H9 (cell line): ENCODE results near the gene FGR. TPM values are rescaled to one million over a fixed set of nuclear protein-coding genes. Genes with fewer than 3 reads are reported as not detected.

Source experiments
- DNase-seq: peaks from one replicate; pipeline ENCODE4 v3.0.0-alpha.2; 2017
- H2AFZ ChIP-seq: one replicate; pipeline ENCODE4 v1.6.1; 2013; ENCODE audit warnings: mild to moderate bottlenecking, low read length, control low read depth, moderate library complexity
- H2AK5ac ChIP-seq: 2 replicates; pipeline ENCODE4 v1.6.1; 2013; ENCODE audit warnings: low read length, control low read depth, mixed read lengths; ENCODE audit not compliant: insufficient read length
- H2BK120ac ChIP-seq: one replicate; pipeline ENCODE4 v1.6.1; 2013; ENCODE audit warnings: low read depth, mild to moderate bottlenecking, low read length, control low read depth, inconsistent platforms; ENCODE audit not compliant: poor library complexity, severe bottlenecking
- H2BK12ac ChIP-seq: 2 replicates; pipeline ENCODE4 v1.6.1; 2013; ENCODE audit warnings: low read length, control low read depth, mixed read lengths, low read depth; ENCODE audit not compliant: insufficient read length
- H2BK15ac ChIP-seq: 2 replicates; pipeline ENCODE4 v1.6.1; 2013; ENCODE audit warnings: low read depth, low read length, control low read depth
- H2BK20ac ChIP-seq: one replicate; pipeline ENCODE4 v1.6.1; 2013; ENCODE audit warnings: low read depth, mild to moderate bottlenecking, low read length, control low read depth, inconsistent platforms; ENCODE audit not compliant: poor library complexity, severe bottlenecking
- H2BK5ac ChIP-seq: 2 replicates; pipeline ENCODE4 v1.6.1; 2013; ENCODE audit warnings: low read length, control low read depth, mixed read lengths; ENCODE audit not compliant: insufficient read length
- H3K14ac ChIP-seq: 2 replicates; pipeline ENCODE4 v1.6.1; 2013; ENCODE audit warnings: low read length, control low read depth; ENCODE audit not compliant: insufficient read depth
- H3K18ac ChIP-seq: 2 replicates; pipeline ENCODE4 v1.6.1; 2013; ENCODE audit warnings: low read depth, mild to moderate bottlenecking, mixed read lengths, low read length, control low read depth; ENCODE audit not compliant: insufficient read length
- H3K23ac ChIP-seq: 2 replicates; pipeline ENCODE4 v1.6.1; 2013; ENCODE audit warnings: low read length, control low read depth, mixed read lengths, low read depth; ENCODE audit not compliant: insufficient read length
- H3K23me2 ChIP-seq: 2 replicates; pipeline ENCODE4 v1.6.1; 2013; ENCODE audit warnings: low read depth, mild to moderate bottlenecking, mixed read lengths, low read length, control low read depth; ENCODE audit not compliant: insufficient read length, poor library complexity, severe bottlenecking
- H3K27ac ChIP-seq: 2 replicates; pipeline ENCODE4 v1.5.1; 2013; ENCODE audit warnings: low read length, control low read depth, mixed read lengths, low read depth; ENCODE audit not compliant: insufficient read length
- H3K27me3 ChIP-seq: 2 replicates; pipeline ENCODE4 v1.6.1; 2013; ENCODE audit warnings: low read length, control low read depth, inconsistent platforms; ENCODE audit not compliant: insufficient read depth
- H3K4ac ChIP-seq: 2 replicates; pipeline ENCODE4 v1.6.1; 2013; ENCODE audit warnings: low read depth, mild to moderate bottlenecking, control low read depth, inconsistent platforms, low read length, moderate library complexity
- H3K4me1 ChIP-seq: 2 replicates; pipeline ENCODE4 v1.6.1; 2013; ENCODE audit warnings: low read length, control low read depth, inconsistent platforms; ENCODE audit not compliant: insufficient read depth
- H3K4me2 ChIP-seq: 2 replicates; pipeline ENCODE4 v1.6.1; 2013; ENCODE audit warnings: low read length, control low read depth, mixed read lengths; ENCODE audit not compliant: insufficient read length, insufficient read depth
- H3K56ac ChIP-seq: 2 replicates; pipeline ENCODE4 v1.6.1; 2013; ENCODE audit warnings: low read depth, mild to moderate bottlenecking, mixed read lengths, low read length, control low read depth; ENCODE audit not compliant: insufficient read length
- H3K79me1 ChIP-seq: 2 replicates; pipeline ENCODE4 v1.6.1; 2013; ENCODE audit warnings: low read depth, mild to moderate bottlenecking, moderate library complexity, low read length, control low read depth, inconsistent platforms; ENCODE audit not compliant: insufficient read depth, poor library complexity, severe bottlenecking
- H3K79me2 ChIP-seq: 2 replicates; pipeline ENCODE4 v1.6.1; 2013; ENCODE audit warnings: low read length, control low read depth, inconsistent platforms; ENCODE audit not compliant: insufficient read depth
- H3K9ac ChIP-seq: 2 replicates; pipeline ENCODE4 v1.6.1; 2013; ENCODE audit warnings: low read length, control low read depth, mixed read lengths; ENCODE audit not compliant: insufficient read length; ENCODE audit errors: extremely low read depth
- H3K9me3 ChIP-seq: one replicate; pipeline ENCODE4 v1.6.1; 2013; ENCODE audit warnings: low read depth, low read length, inconsistent platforms; ENCODE audit not compliant: control insufficient read depth
- H3T11ph ChIP-seq: one replicate; pipeline ENCODE4 v1.6.1; 2013; ENCODE audit warnings: mild to moderate bottlenecking, low read length, control low read depth, inconsistent platforms
- H4K20me1 ChIP-seq: one replicate; pipeline ENCODE4 v1.6.1; 2013; ENCODE audit not compliant: control insufficient read depth, insufficient read length, insufficient read depth
- H4K5ac ChIP-seq: 2 replicates; pipeline ENCODE4 v1.6.1; 2013; ENCODE audit warnings: low read depth, mild to moderate bottlenecking, mixed read lengths, low read length, control low read depth; ENCODE audit not compliant: insufficient read length
- H4K8ac ChIP-seq: replicated peaks from 2 replicates; pipeline ENCODE4 v1.6.1; 2013; ENCODE audit warnings: low read length, control low read depth, mixed read lengths, low read depth; ENCODE audit not compliant: insufficient read length
- H4K91ac ChIP-seq: 2 replicates; pipeline ENCODE4 v1.6.1; 2013; ENCODE audit warnings: low read depth, mild to moderate bottlenecking, moderate library complexity, mixed read lengths, low read length, control low read depth; ENCODE audit not compliant: insufficient read length
- H3K27ac Mint-ChIP-seq, 3 experiments: 2 replicates in 2 of 3; 3 replicates in 1 of 3; pipeline ENCODE4 v1.8.0; 2020 to 2021; ENCODE audit warnings: mixed read lengths in 3 of 3, mild to moderate bottlenecking in 1 of 3, moderate library complexity in 1 of 3
- H3K27me3 Mint-ChIP-seq: 2 replicates; pipeline ENCODE4 v1.8.0; 2021; ENCODE audit warnings: low read depth, mild to moderate bottlenecking, moderate library complexity, mixed read lengths
- H3K36me3 Mint-ChIP-seq, 3 experiments: 2 replicates in 2 of 3; 3 replicates in 1 of 3; pipeline ENCODE4 v1.8.0; 2020 to 2021; ENCODE audit warnings: low read depth in 3 of 3, mixed read lengths in 3 of 3; ENCODE audit not compliant: insufficient read depth in 1 of 3
- H3K4me1 Mint-ChIP-seq, 2 experiments: 2 replicates each; pipeline ENCODE4 v1.8.0; 2020; ENCODE audit warnings: mixed read lengths in 2 of 2
- H3K4me3 Mint-ChIP-seq, 2 experiments: 2 replicates in 1 of 2; 3 replicates in 1 of 2; pipeline ENCODE4 v1.8.0; 2020 to 2021; ENCODE audit warnings: mild to moderate bottlenecking in 2 of 2, mixed read lengths in 2 of 2, moderate library complexity in 1 of 2
- H3K9me3 Mint-ChIP-seq, 2 experiments: 2 replicates in 1 of 2; 3 replicates in 1 of 2; pipeline ENCODE4 v1.8.0; 2020; ENCODE audit warnings: mild to moderate bottlenecking in 2 of 2, mixed read lengths in 2 of 2, moderate library complexity in 1 of 2
- WGBS: extraction: QIAGEN DNeasy Blood & Tissue Kit; methylation state at CpG from one replicate; pipeline ENCODE4 v1.1.7; 2013; ENCODE audit warnings: missing lambda C conversion rate, low lambda C conversion rate, mixed read lengths; ENCODE audit not compliant: insufficient read length; ENCODE audit errors: extremely low coverage; 5-methylcytosine and 5-hydroxymethylcytosine counted together
- total RNA-seq: library from RNA; stranded (reverse); gene quantifications from 2 replicates; pipeline ENCODE4 v1.2.1, GENCODE V29; 2021
- TF ChIP-seq, protein P1 (sequence below): fragments of 200-600 bp; sonication (generic); conservative IDR thresholded peaks from 3 replicates; pipeline ENCODE4 v1.8.0; 2021; ENCODE audit warnings: antibody characterized with exemption, mild to moderate bottlenecking

FGR gene
- total RNA-seq, 1 experiment from 2014 or later = not detected

DNA sequence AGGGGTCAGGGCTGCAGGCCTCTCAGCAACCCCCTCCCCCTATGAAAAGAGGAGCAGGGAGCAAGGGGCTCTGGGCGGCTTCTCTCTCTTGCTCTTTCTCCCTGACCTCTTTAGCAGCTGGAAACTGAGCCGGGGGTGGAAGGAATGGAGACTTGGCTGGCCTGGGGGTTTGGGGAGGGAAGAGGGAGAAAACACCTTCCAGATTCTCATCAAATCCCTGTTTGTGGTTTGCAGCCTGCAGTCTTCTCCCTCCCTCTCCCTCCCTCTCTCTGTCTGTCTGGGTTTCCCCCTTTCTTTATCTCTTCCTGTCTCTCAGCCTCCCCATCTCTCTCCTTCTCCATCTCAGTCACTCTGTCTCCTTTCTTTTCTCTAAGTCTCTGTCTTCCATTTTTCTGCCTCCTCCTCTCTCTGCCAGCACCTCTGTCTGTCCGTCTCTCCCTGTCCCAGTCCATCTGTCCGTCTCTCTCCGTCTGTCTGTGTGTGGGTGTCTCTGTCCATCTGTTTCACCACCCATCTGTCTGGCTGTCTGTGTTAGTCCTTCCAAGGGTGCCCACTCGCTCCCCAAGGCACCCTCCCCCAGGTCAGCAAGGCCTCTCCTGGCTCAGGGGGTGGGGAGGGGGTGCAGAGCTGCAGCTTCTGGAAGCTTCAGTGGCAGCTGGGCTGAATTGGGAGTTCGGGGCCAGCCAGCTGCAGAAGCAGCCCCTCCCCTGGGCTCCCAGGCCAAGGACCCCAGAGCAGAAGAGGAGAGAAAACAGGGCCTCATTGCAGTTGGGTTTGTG is 37.3 kb downstream of the FGR start:
- Mint-ChIP-seq H3K9me3 (no peaks in the 10 kb centered on the region), H3K36me3 (0 out of 7 replicates have a peak, but pooled peaks cover 0 to 1% (median 0%) of the 10 kb centered on the region in 3 experiments), H3K4me3 (peak overlapping the region in 1 of 2 experiments; percentile 15; a peak in 2 of 5 replicates), H3K27me3 (no peaks in the 10 kb centered on the region), H3K4me1 (peaks cover 33 to 43% of the 10 kb centered on the region in 2 experiments), H3K27ac (peak overlapping the region in 2 of 3 experiments; percentile 48 to 81; a peak in 5 of 7 replicates)
- H3K23me2 ChIP-seq = peaks cover 3% of the 10 kb centered on the region
- H3K27me3 ChIP-seq = no peaks in the 10 kb centered on the region
- no peak overlapping the region for H2BK5ac ChIP-seq
- H3K4ac ChIP-seq = no peak overlapping the region
- H2AFZ ChIP-seq = no peak overlapping the region
- H3K23ac ChIP-seq = no peak overlapping the region
- H3K18ac ChIP-seq = no peak overlapping the region
- no peak overlapping the region for H4K5ac ChIP-seq
- H3T11ph ChIP-seq = no peak overlapping the region
- H3K9me3 ChIP-seq = no peaks in the 10 kb centered on the region
- H3K9ac ChIP-seq = no peak overlapping the region
- no peak overlapping the region for H3K56ac ChIP-seq
- H4K91ac ChIP-seq = no peak overlapping the region
- no CpG with 5 or more reads among the region's 7 CpGs for WGBS
- DNase-seq = no peak
- H2BK20ac ChIP-seq = no peak overlapping the region
- no peak overlapping the region for H2BK120ac ChIP-seq
- H3K14ac ChIP-seq = no peak overlapping the region; the same call in 1 of the 2 replicates
- TF ChIP-seq, protein P1, sequence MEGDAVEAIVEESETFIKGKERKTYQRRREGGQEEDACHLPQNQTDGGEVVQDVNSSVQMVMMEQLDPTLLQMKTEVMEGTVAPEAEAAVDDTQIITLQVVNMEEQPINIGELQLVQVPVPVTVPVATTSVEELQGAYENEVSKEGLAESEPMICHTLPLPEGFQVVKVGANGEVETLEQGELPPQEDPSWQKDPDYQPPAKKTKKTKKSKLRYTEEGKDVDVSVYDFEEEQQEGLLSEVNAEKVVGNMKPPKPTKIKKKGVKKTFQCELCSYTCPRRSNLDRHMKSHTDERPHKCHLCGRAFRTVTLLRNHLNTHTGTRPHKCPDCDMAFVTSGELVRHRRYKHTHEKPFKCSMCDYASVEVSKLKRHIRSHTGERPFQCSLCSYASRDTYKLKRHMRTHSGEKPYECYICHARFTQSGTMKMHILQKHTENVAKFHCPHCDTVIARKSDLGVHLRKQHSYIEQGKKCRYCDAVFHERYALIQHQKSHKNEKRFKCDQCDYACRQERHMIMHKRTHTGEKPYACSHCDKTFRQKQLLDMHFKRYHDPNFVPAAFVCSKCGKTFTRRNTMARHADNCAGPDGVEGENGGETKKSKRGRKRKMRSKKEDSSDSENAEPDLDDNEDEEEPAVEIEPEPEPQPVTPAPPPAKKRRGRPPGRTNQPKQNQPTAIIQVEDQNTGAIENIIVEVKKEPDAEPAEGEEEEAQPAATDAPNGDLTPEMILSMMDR = no peak
- H2AK5ac ChIP-seq = no peak overlapping the region
- no peak overlapping the region for H3K4me2 ChIP-seq
- peaks cover 25% of the 10 kb centered on the region for H3K4me1 ChIP-seq
- H4K20me1 ChIP-seq = peaks cover 6% of the 10 kb centered on the region
- H2BK12ac ChIP-seq = no peak overlapping the region
- peaks cover 2% of the 10 kb centered on the region for H3K79me1 ChIP-seq
- H2BK15ac ChIP-seq = no peak overlapping the region
- H4K8ac ChIP-seq = no peak overlapping the region
- no peak overlapping the region for H3K27ac ChIP-seq
- peaks cover 22% of the 10 kb centered on the region; the same call in 1 of the 2 replicates for H3K79me2 ChIP-seq
